HepG2 (cell line): ENCODE results near the gene FANCE. TPM values are rescaled to one million over a fixed set of nuclear protein-coding genes. Genes with fewer than 3 reads are reported as not detected.

Experiments used
- ARID3A ChIP-seq: IDR thresholded peaks from 2 replicates; pipeline ENCODE4 v1.6.1; 2012; ENCODE audit warnings: low read depth, low read length, improper control_type of control experiment
- CHCHD3 ChIP-seq: sonication (generic); formaldehyde crosslinking; IDR thresholded peaks from 2 replicates; pipeline ENCODE4 v1.8.0; 2022; ENCODE audit warnings: mild to moderate bottlenecking, missing genetic modification reagents, moderate library complexity
- FOXP4 ChIP-seq: sonication (generic); formaldehyde crosslinking; IDR thresholded peaks from 2 replicates; pipeline ENCODE4 v1.4.0; 2020; ENCODE audit warnings: missing genetic modification reagents
- JUN ChIP-seq: sonication (generic); formaldehyde crosslinking; IDR thresholded peaks from 2 replicates; pipeline ENCODE4 v1.4.0; 2020; ENCODE audit warnings: mild to moderate bottlenecking, missing genetic modification reagents
- KAT7 ChIP-seq: IDR thresholded peaks from 2 replicates; pipeline ENCODE4 v1.6.1; 2018; ENCODE audit warnings: borderline replicate concordance, missing compliant biosample characterization
- MBNL3 ChIP-seq: fragments of 250-450 bp; sonication (Bioruptor Pico); conservative IDR thresholded peaks from 2 replicates; pipeline ENCODE4 v1.8.0; 2022; ENCODE audit warnings: mild to moderate bottlenecking, inconsistent platforms
- NR2F1 ChIP-seq, 2 experiments: fragments of 450-650 bp in 1 of 2; formaldehyde crosslinking in 1 of 2; IDR thresholded peaks; 2 replicates each; pipeline versions ENCODE4 v1.5.0 to v1.6.1; 2016 to 2020; ENCODE audit warnings: mild to moderate bottlenecking in 1 of 2, missing compliant biosample characterization in 1 of 2, missing genetic modification reagents in 1 of 2, moderate library complexity in 1 of 2
- PHF5A ChIP-seq: IDR thresholded peaks from one replicate; pipeline ENCODE4 v1.6.1; 2018; ENCODE audit warnings: low read depth, missing genetic modification reagents; ENCODE audit not compliant: unreplicated experiment
- PLRG1 ChIP-seq: fragments of 450-650 bp; conservative IDR thresholded peaks from 2 replicates; pipeline ENCODE4 v1.6.1; 2016
- SALL2 ChIP-seq: sonication (generic); formaldehyde crosslinking; IDR thresholded peaks from 2 replicates; pipeline ENCODE4 v1.8.1; 2023; ENCODE audit warnings: mild to moderate bottlenecking, missing genetic modification reagents, inconsistent platforms
- SMYD3 ChIP-seq: sonication (generic); formaldehyde crosslinking; IDR thresholded peaks from 2 replicates; pipeline ENCODE4 v1.8.1; 2023; ENCODE audit warnings: mild to moderate bottlenecking, missing genetic modification reagents
- SRF ChIP-seq: IDR thresholded peaks from 2 replicates; pipeline ENCODE4 v1.6.1; 2011; ENCODE audit warnings: mild to moderate bottlenecking, low read depth, low read length, moderate library complexity
- TFDP2 ChIP-seq: sonication (generic); formaldehyde crosslinking; IDR thresholded peaks from 2 replicates; pipeline ENCODE4 v1.4.0; 2020; ENCODE audit warnings: missing genetic modification reagents
- THAP8 ChIP-seq: sonication (generic); formaldehyde crosslinking; IDR thresholded peaks from 2 replicates; pipeline ENCODE4 v1.5.1; 2020; ENCODE audit warnings: missing genetic modification reagents, mild to moderate bottlenecking, borderline replicate concordance
- ZFP91 ChIP-seq: sonication (generic); formaldehyde crosslinking; IDR thresholded peaks from 2 replicates; pipeline ENCODE4 v1.9.0; 2022; ENCODE audit warnings: missing genetic modification reagents, mild to moderate bottlenecking, borderline replicate concordance
- ZNF256 ChIP-seq: sonication (generic); formaldehyde crosslinking; conservative IDR thresholded peaks from 2 replicates; pipeline ENCODE4 v1.4.0; 2020; ENCODE audit warnings: missing genetic modification reagents
- ZNF292 ChIP-seq: sonication (generic); formaldehyde crosslinking; IDR thresholded peaks from 2 replicates; pipeline ENCODE4 v1.8.1; 2022; ENCODE audit warnings: mild to moderate bottlenecking, low read depth, missing genetic modification reagents, borderline replicate concordance
- ZNF552 ChIP-seq: sonication (generic); formaldehyde crosslinking; IDR thresholded peaks from 2 replicates; pipeline ENCODE4 v1.9.0; 2022; ENCODE audit warnings: missing genetic modification reagents, mild to moderate bottlenecking, borderline replicate concordance
- ZNF615 ChIP-seq: sonication (generic); formaldehyde crosslinking; IDR thresholded peaks from 2 replicates; pipeline ENCODE4 v1.5.0; 2020; ENCODE audit warnings: mild to moderate bottlenecking, missing genetic modification reagents, borderline replicate concordance
- ZNF891 ChIP-seq: sonication (generic); formaldehyde crosslinking; IDR thresholded peaks from 2 replicates; pipeline ENCODE4 v1.5.0; 2020; ENCODE audit warnings: mild to moderate bottlenecking, missing genetic modification reagents
- polyA plus RNA-seq, 8 experiments: library from polyadenylated mRNA; depleted of rRNA in 3 of 8; stranded (reverse) in 7 of 8; unstranded in 1 of 8; fragments of >200 nt; fragmentation: Illumina TruSeq in 4 of 8; extraction: Trizol in 4 of 8; gene quantifications; 2 replicates each; pipeline versions ENCODE4 v1.2.1 to v1.2.3, GENCODE V29; 2011 to 2016; ENCODE audit warnings: low read depth in 4 of 8, missing spikeins in 1 of 8, mixed read lengths in 1 of 8; ENCODE audit not compliant: insufficient read depth in 1 of 8
- total RNA-seq, 5 experiments: library from RNA; depleted of rRNA; stranded (reverse); fragments of >200 nt; fragmentation: Illumina TruSeq; extraction: Trizol; gene quantifications; 2 replicates each; pipeline ENCODE4 v1.2.3, GENCODE V29; 2016; ENCODE audit warnings: low read depth in 1 of 5

Gene FANCE
- total and polyA plus RNA-seq, 2 of the 13 experiments (the other 11 are each of a cell fraction or from before 2014, with no cell fraction given), result 7.1 to 11.2 TPM

GRCh38 chr6:35452183-35453090 lies at the start of gene FANCE (continued):
- TF ChIP-seq ZNF891 (CRISPR knock-in tag) (peak; percentile 61; the same call in 1 of the 2 replicates), ZNF552 (CRISPR knock-in tag) (no peak), SRF (no peak), ARID3A (no peak), THAP8 (no peak), ZFP91 (CRISPR knock-in tag) (peak; percentile 78; the same call in 1 of the 2 replicates), FOXP4 (CRISPR knock-in tag) (peak; percentile 38), PLRG1 (no peak), PHF5A (CRISPR knock-in tag) (peak; percentile 38), MBNL3 (no peak), NR2F1 (CRISPR knock-in tag; IDR thresholded peaks at IDR 0.05) (no peak), ZNF292 (no peak), SALL2 (CRISPR knock-in tag) (peak; percentile 91), CHCHD3 (peak; percentile 89; the same call in 1 of the 2 replicates), SMYD3 (peak; percentile 78; the same call in 1 of the 2 replicates), ZNF615 (no peak), ZNF256 (CRISPR knock-in tag) (peak; percentile 24; the same call in 1 of the 2 replicates), JUN (CRISPR knock-in tag) (no peak), KAT7 (CRISPR knock-in tag) (peak; percentile 34; the same call in 1 of the 2 replicates), TFDP2 (CRISPR knock-in tag) (peak; percentile 98)
